ENCODE results near the gene RAD51B.

GRCh38 chr14:68268197-68268596, 448.6 kb downstream of the RAD51B start:
- no peak for TF ChIP-seq CTCF (tag by site-specific recombination; IDR thresholded peaks at IDR 0.05)
- no peak for TF ChIP-seq ATF2 (tag by site-specific recombination; IDR thresholded peaks at IDR 0.05; ENCODE audit: low read depth)
- TF ChIP-seq KLF7 (tag by site-specific recombination; IDR thresholded peaks at IDR 0.05; ENCODE audit: borderline replicate concordance), result no peak
- TF ChIP-seq ZNF398 (tag by site-specific recombination; IDR thresholded peaks at IDR 0.05), result no peak
- no peak for TF ChIP-seq ZNF768 (tag by site-specific recombination; IDR thresholded peaks at IDR 0.05)
- no peak for TF ChIP-seq ZNF184 (tag by site-specific recombination; IDR thresholded peaks at IDR 0.05)
- TF ChIP-seq ZNF549 (tag by site-specific recombination; IDR thresholded peaks at IDR 0.05), result no peak
- no peak for TF ChIP-seq ZNF777 (tag by site-specific recombination; IDR thresholded peaks at IDR 0.05; ENCODE audit: borderline replicate concordance)

Data from HEK293 (cell line).